GM10266 (cell line): ENCODE data around the gene FKBP11.

Experiments
- DNase-seq: peaks from one replicate; pipeline ENCODE4 v3.0.0; 2012; ENCODE audit errors: extremely low spot score
- CTCF ChIP-seq: IDR thresholded peaks from 2 replicates; pipeline ENCODE4 v1.5.1; 2012; ENCODE audit warnings: mild to moderate bottlenecking, low read depth; ENCODE audit not compliant: control insufficient read depth, insufficient read depth; ENCODE audit errors: missing control alignments

The FKBP11 gene

GRCh38 chr12:48969833-48970701 is 44.8 kb upstream of the FKBP11 start:
- peak; percentile 37 for TF ChIP-seq CTCF

GRCh38 chr12:48969160-48969771 is 44.0 kb upstream of the FKBP11 start:
- peak; percentile 61 for DNase-seq
- TF ChIP-seq CTCF = no peak

More at GRCh38 chr12:48969833-48970701, 44.8 kb upstream of the FKBP11 start:
- DNase-seq = peak; percentile 74

GRCh38 chr12:48968467-48968866 is 43.2 kb upstream of the FKBP11 start:
- peak; percentile 75 for DNase-seq
- TF ChIP-seq CTCF = no peak

GRCh38 chr12:48967991-48968390 is 42.7 kb upstream of the FKBP11 start:
- no peak for TF ChIP-seq CTCF
- no peak for DNase-seq

GRCh38 chr12:48966177-48966895 is 41.0 kb upstream of the FKBP11 start:
- DNase-seq = peak; percentile 40
- TF ChIP-seq CTCF = no peak

GRCh38 chr12:48965298-48965838 is 40.1 kb upstream of the FKBP11 start:
- DNase-seq = peak; percentile 33
- TF ChIP-seq CTCF = no peak
